ENCODE measurements around the gene ARPC1A. TPM values are rescaled to one million over a fixed set of nuclear protein-coding genes. Genes with fewer than 3 reads are reported as not detected.

The ARPC1A gene
- total RNA-seq, 2 donors from 2014 or later, result 62.3 to 69.8 TPM

Other genes with a start within 250 kb of the ARPC1A start
- 10 to 100 TPM; 15.9 to 18.8 TPM for gene SMURF1, start 181.8 kb upstream of the ARPC1A start, total RNA-seq
- gene KPNA7, start 117.8 kb upstream of the ARPC1A start, total RNA-seq, result under 1 TPM in 1 of 2 donors, not detected in 1; 0.14 TPM
- not detected for gene MYH16, start 53.1 kb upstream of the ARPC1A start, total RNA-seq
- gene ARPC1B, start 48.8 kb downstream of the ARPC1A start, total RNA-seq, result 100 to 1,000 TPM; 202 to 208 TPM
- gene PDAP1, start 82.7 kb downstream of the ARPC1A start, total RNA-seq, result 100 to 1,000 TPM in 1 of 2 donors, 10 to 100 TPM in 1; 95.0 to 108 TPM
- 100 to 1,000 TPM; 218 to 228 TPM for gene BUD31, start 83.1 kb downstream of the ARPC1A start, total RNA-seq
- gene PTCD1, start 112.9 kb downstream of the ARPC1A start, total RNA-seq, result 1 to 10 TPM; 6.1 to 8.9 TPM
- 10 to 100 TPM; 59.2 to 65.9 TPM for gene CPSF4, start 113.0 kb downstream of the ARPC1A start, total RNA-seq
- 100 to 1,000 TPM; 218 to 229 TPM for gene ATP5MF, start 140.3 kb downstream of the ARPC1A start, total RNA-seq
- gene ZNF789, start 147.0 kb downstream of the ARPC1A start, total RNA-seq, result 10 to 100 TPM; 16.0 to 18.8 TPM
- 10 to 100 TPM; 28.2 to 36.5 TPM for gene ZNF394, start 174.4 kb downstream of the ARPC1A start, total RNA-seq
- gene ZKSCAN5, start 178.8 kb downstream of the ARPC1A start, total RNA-seq, result 1 to 10 TPM; 9.3 to 9.9 TPM
- gene FAM200A, start 226.2 kb downstream of the ARPC1A start, total RNA-seq, result 1 to 10 TPM; 4.7 to 7.1 TPM
- gene ZNF655, start 232.7 kb downstream of the ARPC1A start, total RNA-seq, result 10 to 100 TPM; 87.8 to 94.1 TPM

Data from activated T-cell treated with anti-CD3 and anti-CD28 coated beads, Interleukin-2, amount 50 U/mL, for 72 hours (primary cell).